Mammary epithelial cell (primary cell): ENCODE results near the gene PPP2R3A.

Experiments
- EZH2 ChIP-seq: IDR thresholded peaks from 2 replicates; pipeline ENCODE4 v1.6.1; 2012; ENCODE audit warnings: low read length, inconsistent platforms, borderline replicate concordance
- TF ChIP-seq, protein P1 (sequence below), 2 donors: IDR thresholded peaks in 1 of 2; conservative IDR thresholded peaks in 1 of 2; 2 replicates each; pipeline ENCODE4 v1.5.1; 2011 to 2012; ENCODE audit warnings: inconsistent platforms in 2 of 2, low read length in 2 of 2, mild to moderate bottlenecking in 2 of 2, control low read depth in 1 of 2, low read depth in 1 of 2; ENCODE audit not compliant: insufficient read depth in 1 of 2; ENCODE audit errors: extremely low read depth in 1 of 2

DNA sequence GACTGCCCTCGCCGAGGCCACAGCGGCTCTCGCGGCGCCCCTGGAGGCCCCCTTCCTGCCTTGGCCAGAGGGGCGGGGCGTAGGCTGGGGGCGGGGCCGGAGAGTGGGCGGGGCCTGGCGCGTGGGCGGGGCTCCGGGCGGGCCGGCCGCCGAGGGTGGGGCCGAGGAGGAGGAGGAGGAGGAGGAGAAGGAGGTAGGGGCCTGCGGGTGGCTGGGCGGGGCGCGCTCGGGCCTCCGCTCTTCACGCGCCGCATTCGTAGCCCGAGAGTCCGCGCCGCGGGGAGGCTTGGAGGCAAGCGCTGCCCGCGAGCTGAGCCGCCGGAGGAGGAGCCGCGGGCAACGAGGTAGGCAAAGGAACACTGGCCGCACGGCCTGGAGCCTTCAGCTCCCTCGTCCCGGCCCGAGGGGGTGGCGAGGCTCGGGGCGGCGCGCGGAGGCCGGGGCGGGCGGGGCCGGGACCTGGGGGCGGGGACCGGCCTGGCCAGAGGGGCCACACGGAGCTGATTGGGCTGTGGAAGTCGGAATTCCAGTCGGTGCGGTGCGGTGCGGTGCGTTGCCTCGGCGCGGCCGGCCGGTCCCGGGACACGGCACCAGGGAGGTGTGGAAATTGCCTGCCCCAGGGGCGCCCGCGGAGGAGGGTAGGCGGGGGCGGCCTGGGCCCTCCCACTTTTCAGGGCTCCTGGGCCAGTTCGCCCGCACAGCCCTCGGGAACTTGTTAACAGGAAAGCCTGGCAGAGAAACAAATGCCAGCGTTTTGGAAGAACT, at the start of gene PPP2R3A:
- TF ChIP-seq, protein P1, sequence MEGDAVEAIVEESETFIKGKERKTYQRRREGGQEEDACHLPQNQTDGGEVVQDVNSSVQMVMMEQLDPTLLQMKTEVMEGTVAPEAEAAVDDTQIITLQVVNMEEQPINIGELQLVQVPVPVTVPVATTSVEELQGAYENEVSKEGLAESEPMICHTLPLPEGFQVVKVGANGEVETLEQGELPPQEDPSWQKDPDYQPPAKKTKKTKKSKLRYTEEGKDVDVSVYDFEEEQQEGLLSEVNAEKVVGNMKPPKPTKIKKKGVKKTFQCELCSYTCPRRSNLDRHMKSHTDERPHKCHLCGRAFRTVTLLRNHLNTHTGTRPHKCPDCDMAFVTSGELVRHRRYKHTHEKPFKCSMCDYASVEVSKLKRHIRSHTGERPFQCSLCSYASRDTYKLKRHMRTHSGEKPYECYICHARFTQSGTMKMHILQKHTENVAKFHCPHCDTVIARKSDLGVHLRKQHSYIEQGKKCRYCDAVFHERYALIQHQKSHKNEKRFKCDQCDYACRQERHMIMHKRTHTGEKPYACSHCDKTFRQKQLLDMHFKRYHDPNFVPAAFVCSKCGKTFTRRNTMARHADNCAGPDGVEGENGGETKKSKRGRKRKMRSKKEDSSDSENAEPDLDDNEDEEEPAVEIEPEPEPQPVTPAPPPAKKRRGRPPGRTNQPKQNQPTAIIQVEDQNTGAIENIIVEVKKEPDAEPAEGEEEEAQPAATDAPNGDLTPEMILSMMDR (conservative IDR thresholded peaks at IDR 0.05 in 1 of 2, IDR thresholded peaks at IDR 0.05 in 1 of 2; ENCODE audit: extremely low read depth in 1 of 2, insufficient read depth in 1 of 2, low read depth in 1 of 2, low read length in 2 of 2), result no peak
- TF ChIP-seq EZH2, result no peak
